ENCODE data around the gene BSND. TPM values are rescaled to one million over a fixed set of nuclear protein-coding genes. Genes with fewer than 3 reads are reported as not detected.

Gene BSND
- total RNA-seq, 2 experiments from 2014 or later, result not detected

DNA sequence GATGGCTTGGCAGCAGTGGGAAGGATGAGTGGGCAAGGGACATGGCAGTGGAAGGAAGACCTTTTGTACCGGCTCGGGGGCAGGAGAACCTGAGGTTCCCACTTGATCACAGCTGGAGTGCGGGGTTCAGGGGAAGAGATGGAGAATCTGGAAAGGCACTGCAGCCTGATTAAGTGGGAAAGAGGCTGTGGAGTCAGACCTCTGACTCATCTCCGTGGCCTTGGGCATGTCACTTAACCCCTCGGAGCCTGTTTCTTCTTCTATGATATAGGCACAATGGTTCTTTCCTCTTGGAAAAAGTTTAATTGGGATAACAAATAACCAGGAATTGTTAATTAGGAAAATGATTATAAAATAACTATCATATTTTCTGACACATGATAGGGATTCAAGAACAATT is 31.4 kb upstream of the BSND start:
- Mint-ChIP-seq H3K36me3 (no peaks in the 10 kb centered on the region), H3K27ac (no peak overlapping the region), H3K9me3 (no peaks in the 10 kb centered on the region), H3K4me3 (no peak overlapping the region), H3K27me3 (peaks cover 7% of the 10 kb centered on the region), H3K4me1 (peaks cover 11% of the 10 kb centered on the region)
- POLR2A ChIA-PET, result no interaction called here
- no peak for ATAC-seq (ENCODE audit: low read depth)
- DNase-seq, result no peak

DNA sequence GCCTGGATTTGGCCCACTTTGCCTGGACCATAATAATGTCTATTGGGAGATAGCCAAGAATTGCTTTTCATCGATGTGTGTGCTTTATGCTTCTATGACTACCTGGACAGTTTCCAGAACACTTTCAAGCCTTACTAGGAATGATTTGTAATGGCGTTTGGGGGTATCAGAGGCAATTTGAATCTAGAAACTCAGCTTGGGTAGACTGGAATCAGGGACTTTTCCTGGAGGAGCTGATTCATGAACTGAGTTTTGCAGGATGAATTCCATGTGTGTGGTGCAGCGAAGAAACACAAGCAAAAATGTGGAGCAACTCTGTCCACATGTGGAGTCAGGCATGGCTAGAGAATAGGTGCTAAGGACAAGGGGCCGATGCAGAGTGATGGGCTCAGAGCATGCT is 30.2 kb upstream of the BSND start:
- Mint-ChIP-seq H3K36me3 (no peaks in the 10 kb centered on the region), H3K27ac (no peak overlapping the region), H3K9me3 (no peaks in the 10 kb centered on the region), H3K4me3 (no peak overlapping the region), H3K27me3 (peaks cover 11% of the 10 kb centered on the region), H3K4me1 (peaks cover 11% of the 10 kb centered on the region)
- DNase-seq, result no peak
- POLR2A ChIA-PET, result no interaction called here
- ATAC-seq (ENCODE audit: low read depth), result no peak

DNA sequence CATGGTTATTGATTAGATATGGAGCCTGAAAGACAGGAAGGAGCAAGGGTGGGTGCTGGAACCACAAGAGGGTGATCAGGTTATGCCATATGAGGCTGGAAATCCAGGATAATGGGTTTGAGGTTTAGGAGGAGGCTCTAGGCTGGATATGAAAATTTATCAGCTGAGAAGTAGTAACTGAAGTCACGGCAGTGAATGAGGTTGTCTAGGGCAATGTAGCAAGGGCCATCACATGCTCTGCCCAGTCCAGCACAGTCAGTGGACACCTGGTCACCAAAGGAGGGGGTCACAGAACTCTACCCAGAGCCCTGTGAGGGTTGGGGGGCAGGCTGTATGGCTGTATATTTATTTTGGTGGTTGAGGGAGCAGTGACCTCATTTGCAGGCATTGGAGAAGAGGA is 28.9 kb upstream of the BSND start:
- Mint-ChIP-seq H3K9me3 (no peaks in the 10 kb centered on the region), H3K27me3 (peaks cover 17% of the 10 kb centered on the region), H3K27ac (no peak overlapping the region), H3K4me1 (peaks cover 11% of the 10 kb centered on the region), H3K4me3 (no peak overlapping the region), H3K36me3 (no peaks in the 10 kb centered on the region)
- POLR2A ChIA-PET, result no interaction called here
- ATAC-seq (ENCODE audit: low read depth), result no peak
- DNase-seq, result no peak

DNA sequence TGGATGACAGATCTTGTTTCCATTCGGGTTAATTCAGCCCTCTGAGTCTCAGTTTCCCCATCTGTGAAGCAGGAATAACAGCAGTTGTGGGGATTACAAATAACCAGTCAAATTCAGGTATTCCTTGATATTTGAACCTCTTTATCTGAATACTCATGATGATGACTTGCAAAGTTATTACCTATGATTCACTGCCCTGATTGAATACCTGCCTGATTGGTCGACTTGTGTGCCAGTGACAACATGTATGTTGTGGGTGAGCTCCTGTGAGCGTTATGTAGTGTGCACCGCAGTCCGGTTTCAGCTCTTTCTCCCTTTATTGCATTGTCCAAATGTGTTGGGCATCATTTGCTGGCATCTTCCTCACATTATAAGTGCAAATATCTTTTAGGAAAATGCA is 27.8 kb upstream of the BSND start:
- POLR2A ChIA-PET, result no interaction called here
- Mint-ChIP-seq H3K4me1 (peaks cover 7% of the 10 kb centered on the region), H3K27me3 (peaks cover 25% of the 10 kb centered on the region), H3K4me3 (no peak overlapping the region), H3K36me3 (no peaks in the 10 kb centered on the region), H3K9me3 (no peaks in the 10 kb centered on the region), H3K27ac (no peak overlapping the region)
- DNase-seq (no peak), ATAC-seq (ENCODE audit: low read depth) (no peak)

DNA sequence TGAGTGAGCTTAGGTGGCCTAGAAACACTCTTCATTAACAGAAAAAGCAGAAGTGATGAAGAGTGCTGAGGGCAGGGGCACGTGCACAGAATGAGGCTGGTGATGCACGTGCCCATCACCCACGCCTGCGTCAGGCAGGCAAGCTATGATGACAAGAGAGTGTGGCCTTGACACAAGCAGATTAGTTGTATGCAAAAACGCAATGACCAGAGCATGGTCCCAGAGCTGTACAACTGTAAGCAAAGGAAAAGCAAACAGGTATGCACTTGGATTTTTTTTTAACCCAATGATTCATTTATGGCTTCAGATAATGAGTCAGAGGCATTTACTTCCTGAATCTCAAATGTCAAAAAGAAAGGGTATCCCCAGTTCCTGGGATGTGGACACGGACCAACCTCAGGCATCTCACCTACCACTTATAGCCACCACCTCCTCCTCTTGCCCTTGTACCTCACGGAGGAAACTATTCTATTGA is 27.4 kb upstream of the BSND start:
- no peaks in the 10 kb centered on the region for H3K36me3 Mint-ChIP-seq
- H3K27ac Mint-ChIP-seq, result no peak overlapping the region
- H3K4me1 Mint-ChIP-seq, result peaks cover 2% of the 10 kb centered on the region

DNA sequence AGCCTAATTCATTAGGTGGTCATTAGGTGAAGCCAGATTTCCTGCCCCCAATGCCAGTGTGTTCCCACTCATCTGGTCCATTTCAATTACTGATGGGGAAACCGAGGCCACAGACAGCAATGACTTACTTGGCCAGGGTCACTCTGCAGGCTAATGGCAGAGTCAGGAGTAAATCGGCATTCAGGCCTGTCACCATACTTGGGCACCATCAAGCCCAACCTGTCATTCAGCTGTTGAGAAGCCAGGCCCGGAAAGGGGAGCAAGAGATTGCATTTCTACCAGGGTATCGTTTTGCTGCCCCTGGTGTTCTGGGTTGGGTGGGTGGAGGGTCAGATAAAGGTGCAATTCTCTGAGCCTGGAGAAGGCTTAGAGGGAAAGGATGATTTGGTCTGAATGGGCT is 26.3 kb upstream of the BSND start:
- Mint-ChIP-seq H3K9me3 (no peaks in the 10 kb centered on the region), H3K27me3 (peaks cover 28% of the 10 kb centered on the region), H3K4me3 (no peak overlapping the region), H3K36me3 (no peaks in the 10 kb centered on the region), H3K27ac (no peak overlapping the region), H3K4me1 (peaks cover 2% of the 10 kb centered on the region)
- no peak for ATAC-seq (ENCODE audit: low read depth)
- no peak for DNase-seq
- POLR2A ChIA-PET, result no interaction called here

More for the DNA sequence above, 27.4 kb upstream of the BSND start:
- Mint-ChIP-seq H3K27me3 (peaks cover 26% of the 10 kb centered on the region), H3K4me3 (no peak overlapping the region), H3K9me3 (no peaks in the 10 kb centered on the region)
- POLR2A ChIA-PET, result no interaction called here
- ATAC-seq (ENCODE audit: low read depth), result no peak
- DNase-seq, result no peak

DNA sequence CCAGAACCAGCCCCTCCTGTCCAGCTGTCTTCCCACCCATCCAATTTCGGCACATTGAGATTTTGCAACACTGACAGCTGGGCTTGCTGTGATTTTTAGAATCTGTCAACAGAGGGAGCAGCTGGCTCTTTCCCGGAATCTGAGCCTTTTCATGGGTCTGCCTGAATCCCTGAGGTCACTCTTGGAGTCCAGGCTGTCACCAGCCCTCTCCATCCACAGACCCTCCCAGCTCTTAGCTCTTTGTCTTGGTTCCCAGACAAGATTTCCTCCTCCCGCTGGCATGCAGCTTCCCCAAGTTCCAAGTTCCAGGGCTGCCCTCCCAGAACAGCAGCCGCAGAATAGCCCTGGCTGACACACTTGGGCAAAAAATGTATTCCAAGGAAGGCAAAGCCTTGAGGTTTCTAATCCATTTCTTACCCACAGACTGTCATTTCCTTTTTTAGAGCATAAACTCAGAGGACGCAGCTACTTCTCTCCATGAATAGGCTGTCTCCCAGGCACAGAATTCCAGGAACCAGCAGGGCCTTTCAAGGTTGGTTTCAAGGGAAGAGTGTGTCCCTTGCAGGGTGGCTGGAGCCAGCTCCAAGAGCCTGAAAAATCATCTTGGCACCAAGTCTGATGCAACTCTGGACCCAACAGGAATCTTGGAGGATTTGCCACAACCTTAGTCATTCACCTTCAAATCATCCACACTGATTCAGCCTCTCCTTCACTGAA is 25.4 kb upstream of the BSND start:
- Mint-ChIP-seq H3K4me3 (no peak overlapping the region), H3K36me3 (no peaks in the 10 kb centered on the region), H3K9me3 (no peaks in the 10 kb centered on the region), H3K27me3 (peaks cover 31% of the 10 kb centered on the region), H3K27ac (no peak overlapping the region), H3K4me1 (peaks cover 2% of the 10 kb centered on the region)
- DNase-seq (no peak), ATAC-seq (ENCODE audit: low read depth) (no peak)
- POLR2A ChIA-PET, result no interaction called here

DNA sequence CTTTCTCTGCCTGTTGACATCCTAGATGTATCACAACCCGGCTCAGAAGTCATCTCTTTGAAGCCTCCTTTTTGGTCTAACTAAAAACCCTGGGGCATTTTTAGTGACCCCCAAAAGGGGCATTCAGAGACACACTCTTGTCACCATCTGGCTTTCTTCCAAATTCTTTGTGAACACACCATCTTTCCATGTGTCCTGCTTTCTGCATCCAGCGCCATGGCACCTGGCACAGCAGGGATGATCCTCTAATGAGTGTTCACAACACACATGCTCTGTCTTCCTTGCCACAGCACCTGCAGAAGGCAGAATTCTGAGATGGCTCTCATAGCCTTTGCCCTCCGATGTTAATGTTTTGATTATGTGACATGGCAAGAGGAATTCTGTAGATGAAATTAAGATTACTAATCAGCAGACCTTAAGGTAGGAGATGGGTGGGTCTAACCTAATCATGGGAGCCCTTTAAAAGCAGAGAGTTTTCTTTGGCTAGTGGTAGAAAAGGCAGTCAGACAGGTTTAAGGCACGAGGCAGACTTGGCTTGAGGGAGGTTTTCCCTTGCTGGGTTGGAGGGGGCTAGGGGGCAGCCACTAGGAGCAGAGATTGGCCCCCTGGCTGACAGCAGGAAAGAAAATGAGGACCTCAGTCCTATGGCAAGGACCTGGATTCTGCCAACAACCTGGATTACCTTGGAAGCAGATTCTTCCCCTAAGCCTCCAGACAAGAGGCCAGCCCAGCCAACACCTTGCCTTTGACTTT is 23.2 kb upstream of the BSND start:
- Mint-ChIP-seq H3K4me1 (peaks cover 2% of the 10 kb centered on the region), H3K9me3 (no peaks in the 10 kb centered on the region), H3K36me3 (no peaks in the 10 kb centered on the region), H3K4me3 (no peak overlapping the region), H3K27ac (no peak overlapping the region), H3K27me3 (peaks cover 42% of the 10 kb centered on the region)
- POLR2A ChIA-PET, result no interaction called here
- DNase-seq (no peak), ATAC-seq (ENCODE audit: low read depth) (no peak)

DNA sequence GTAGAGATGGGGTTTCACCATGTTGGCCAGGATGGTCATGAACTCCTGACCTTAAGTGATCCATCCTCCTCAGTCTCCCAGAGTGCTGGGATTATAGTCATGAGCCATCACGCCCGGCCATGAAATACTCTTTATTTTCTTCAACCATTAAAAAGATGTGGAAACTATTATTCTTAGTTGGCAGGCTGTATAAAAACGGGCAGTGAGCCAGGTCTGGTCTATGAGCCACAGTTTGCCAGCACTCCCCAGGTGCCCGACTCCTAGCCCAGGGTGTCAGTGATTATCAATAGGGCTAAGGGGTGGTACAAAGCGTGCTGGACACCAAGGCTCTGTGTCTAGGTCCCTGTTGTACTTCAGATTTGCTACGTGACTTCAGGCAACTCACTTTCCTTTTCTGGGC is 22.0 kb upstream of the BSND start:
- H3K27me3 Mint-ChIP-seq, result peaks cover 50% of the 10 kb centered on the region
- DNase-seq (no peak), ATAC-seq (ENCODE audit: low read depth) (no peak)
- H3K9me3 Mint-ChIP-seq, result no peaks in the 10 kb centered on the region
- H3K4me1 Mint-ChIP-seq, result no peaks in the 10 kb centered on the region
- no peak overlapping the region for H3K4me3 Mint-ChIP-seq
- no peak overlapping the region for H3K27ac Mint-ChIP-seq
- no peaks in the 10 kb centered on the region for H3K36me3 Mint-ChIP-seq
- POLR2A ChIA-PET, result no interaction called here

DNA sequence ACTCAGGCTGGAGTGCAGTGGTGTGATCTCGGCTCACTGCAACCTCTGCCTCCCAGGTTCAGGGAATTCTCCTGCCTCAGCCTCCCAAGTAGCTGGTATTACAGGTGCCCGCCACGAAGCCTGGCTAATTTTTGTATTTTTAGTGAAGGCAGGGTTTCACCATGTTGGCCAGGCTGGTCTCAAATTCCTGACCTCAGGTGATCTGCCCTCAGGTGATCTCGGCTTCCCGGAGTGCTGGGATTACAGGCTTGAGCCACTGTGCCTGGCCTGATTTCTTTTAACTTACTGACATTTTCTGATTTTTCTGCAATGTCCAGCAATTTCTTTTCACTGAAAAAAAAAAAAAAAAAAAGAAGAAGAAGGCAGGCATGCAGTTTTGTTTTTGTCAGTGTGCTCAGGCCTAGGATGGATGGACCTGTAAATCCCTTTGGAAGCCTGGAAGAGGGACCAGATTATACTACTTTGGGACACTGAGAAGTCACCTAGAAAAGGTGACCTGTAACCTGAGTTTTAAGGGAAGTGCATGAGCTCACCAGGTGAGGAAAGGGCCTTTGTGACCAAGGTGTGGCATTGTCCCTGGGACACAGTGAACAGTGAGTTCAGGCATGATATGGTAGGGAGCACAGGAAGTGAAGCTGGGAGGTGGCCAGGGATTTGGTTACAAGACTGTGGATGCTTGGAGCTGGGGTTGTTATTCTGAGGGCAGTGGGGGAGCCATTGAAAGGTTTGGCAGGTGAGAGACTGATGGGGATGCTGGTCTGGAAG is 21.0 kb upstream of the BSND start:
- Mint-ChIP-seq H3K4me1 (no peaks in the 10 kb centered on the region), H3K4me3 (no peak overlapping the region), H3K27ac (no peak overlapping the region), H3K36me3 (no peaks in the 10 kb centered on the region), H3K27me3 (peaks cover 56% of the 10 kb centered on the region), H3K9me3 (no peaks in the 10 kb centered on the region)
- ATAC-seq (ENCODE audit: low read depth) (no peak), DNase-seq (no peak)
- POLR2A ChIA-PET, result no interaction called here

DNA sequence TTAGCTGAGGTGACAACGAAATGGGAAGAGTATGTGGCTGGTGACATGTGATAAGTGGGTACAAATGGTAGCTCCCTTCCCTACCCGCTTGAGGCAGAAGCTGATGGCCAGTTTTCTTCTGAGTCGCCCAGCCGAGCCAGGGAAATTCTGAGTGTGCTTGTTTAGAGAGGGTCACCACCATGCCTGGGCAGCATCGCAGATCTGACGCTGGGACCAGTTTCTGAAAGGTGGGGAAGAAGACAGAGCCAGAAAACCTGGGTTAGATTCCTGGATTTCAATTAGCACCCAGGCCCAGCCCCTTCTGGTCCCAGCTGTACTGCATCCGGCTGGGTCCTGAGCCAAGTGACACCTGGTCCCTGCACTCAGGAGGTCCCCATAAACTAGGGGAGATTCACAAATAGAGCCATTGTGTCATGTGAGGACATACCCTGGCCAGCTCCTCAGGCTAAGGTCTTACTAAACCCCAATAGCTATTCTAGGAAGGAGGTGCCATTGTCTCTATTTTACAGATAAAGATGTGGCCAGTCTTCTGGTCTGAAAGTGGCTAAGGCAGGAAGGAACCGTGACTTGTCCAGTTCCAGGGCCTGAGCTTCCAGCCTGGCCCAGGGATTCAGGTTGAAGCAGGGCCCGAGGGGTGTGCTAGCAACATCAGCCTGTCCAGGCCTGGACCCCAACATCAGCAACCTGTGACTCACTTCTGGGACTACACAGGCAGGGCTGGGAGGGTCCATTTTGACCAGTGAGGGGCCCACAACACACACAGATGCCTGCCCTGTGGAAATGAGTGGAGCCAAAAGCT is 20.0 kb upstream of the BSND start:
- no peaks in the 10 kb centered on the region for H3K36me3 Mint-ChIP-seq
- no peak overlapping the region for H3K27ac Mint-ChIP-seq
- H3K4me3 Mint-ChIP-seq, result no peak overlapping the region
- H3K4me1 Mint-ChIP-seq, result no peaks in the 10 kb centered on the region
- ATAC-seq (ENCODE audit: low read depth) (no peak), DNase-seq (no peak)
- POLR2A ChIA-PET, result no interaction called here
- H3K27me3 Mint-ChIP-seq, result peaks cover 53% of the 10 kb centered on the region
- H3K9me3 Mint-ChIP-seq, result no peaks in the 10 kb centered on the region

DNA sequence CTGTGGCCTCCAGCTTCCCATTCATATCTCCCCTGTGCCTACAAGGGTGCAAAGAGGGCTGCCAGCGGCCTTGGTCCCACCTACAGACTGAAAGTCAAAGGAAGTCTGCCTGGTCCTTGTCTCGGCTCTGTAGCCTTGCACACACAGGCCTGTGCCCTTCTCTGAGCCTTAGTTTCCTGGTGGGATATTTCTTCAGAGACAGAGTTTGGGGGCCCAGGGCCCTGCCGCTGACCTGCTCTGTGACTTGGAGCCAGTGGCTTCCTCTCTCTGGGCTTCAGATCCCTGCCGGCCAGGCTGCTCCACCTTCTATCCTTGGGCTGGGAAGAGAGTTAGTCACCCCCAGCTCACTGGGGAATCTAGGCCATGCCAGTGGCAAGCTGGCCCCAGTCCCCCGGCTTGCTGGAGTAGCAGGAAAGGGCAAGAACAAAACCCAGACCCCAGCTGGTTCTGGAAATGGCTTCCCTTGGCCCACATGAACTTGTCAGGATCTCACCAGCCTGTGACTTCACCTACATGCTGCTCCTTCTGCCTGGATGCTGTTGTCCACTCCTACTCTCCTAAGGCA is 19.3 kb upstream of the BSND start:
- no peaks in the 10 kb centered on the region for H3K9me3 Mint-ChIP-seq
- ATAC-seq (ENCODE audit: low read depth) (no peak), DNase-seq (no peak)
- no peaks in the 10 kb centered on the region for H3K36me3 Mint-ChIP-seq
- H3K27me3 Mint-ChIP-seq, result peaks cover 50% of the 10 kb centered on the region
- no peak overlapping the region for H3K27ac Mint-ChIP-seq
- H3K4me3 Mint-ChIP-seq, result no peak overlapping the region
- H3K4me1 Mint-ChIP-seq, result no peaks in the 10 kb centered on the region
- POLR2A ChIA-PET, result no interaction called here

DNA sequence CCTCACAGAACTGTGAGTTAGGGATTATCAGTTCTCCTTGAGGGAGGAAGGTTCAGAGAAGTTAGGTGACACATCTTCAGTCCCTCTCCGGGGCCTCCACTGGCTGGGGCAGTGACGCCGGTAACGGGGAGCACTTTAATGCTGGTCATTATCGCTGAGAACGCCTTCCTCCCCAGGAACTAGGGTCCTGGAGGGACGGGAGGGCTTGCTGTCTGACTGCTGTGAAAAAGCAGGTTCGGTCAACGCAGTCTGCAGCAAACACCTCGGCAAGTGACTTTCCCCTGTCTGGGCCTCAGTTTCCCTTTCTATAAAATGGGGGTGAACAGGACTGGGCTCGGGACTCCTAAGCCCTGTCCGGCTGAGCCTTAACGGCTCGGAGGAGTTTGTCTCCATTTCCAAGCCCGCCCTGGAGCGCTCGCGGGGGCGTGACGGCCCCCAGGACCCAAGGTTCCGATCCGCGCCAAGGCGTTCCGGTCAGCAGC is 18.6 kb upstream of the BSND start:
- Mint-ChIP-seq H3K27ac (no peak overlapping the region), H3K27me3 (peaks cover 47% of the 10 kb centered on the region), H3K36me3 (no peaks in the 10 kb centered on the region), H3K4me3 (no peak overlapping the region), H3K9me3 (no peaks in the 10 kb centered on the region), H3K4me1 (no peaks in the 10 kb centered on the region)
- POLR2A ChIA-PET, result no interaction called here
- ATAC-seq (ENCODE audit: low read depth) (no peak), DNase-seq (no peak)

All from activated naive CD8-positive, alpha-beta T cell treated with anti-CD3 and anti-CD28 coated beads, Interleukin-2, amount 10 ng/mL, durations not matched to agents 7 days and 5 days (primary cell).